ENCODE measurements around the gene PARVB.
"Not testable (repeated sequence)": the region's sequence is repeated elsewhere in the genome, so short reads cannot be mapped to it uniquely, and the experiment has no call there.

Gene PARVB

GRCh38 chr22:44103735-44104480 lies 79.8 kb downstream of the PARVB start:
- TF ChIP-seq, protein P1, sequence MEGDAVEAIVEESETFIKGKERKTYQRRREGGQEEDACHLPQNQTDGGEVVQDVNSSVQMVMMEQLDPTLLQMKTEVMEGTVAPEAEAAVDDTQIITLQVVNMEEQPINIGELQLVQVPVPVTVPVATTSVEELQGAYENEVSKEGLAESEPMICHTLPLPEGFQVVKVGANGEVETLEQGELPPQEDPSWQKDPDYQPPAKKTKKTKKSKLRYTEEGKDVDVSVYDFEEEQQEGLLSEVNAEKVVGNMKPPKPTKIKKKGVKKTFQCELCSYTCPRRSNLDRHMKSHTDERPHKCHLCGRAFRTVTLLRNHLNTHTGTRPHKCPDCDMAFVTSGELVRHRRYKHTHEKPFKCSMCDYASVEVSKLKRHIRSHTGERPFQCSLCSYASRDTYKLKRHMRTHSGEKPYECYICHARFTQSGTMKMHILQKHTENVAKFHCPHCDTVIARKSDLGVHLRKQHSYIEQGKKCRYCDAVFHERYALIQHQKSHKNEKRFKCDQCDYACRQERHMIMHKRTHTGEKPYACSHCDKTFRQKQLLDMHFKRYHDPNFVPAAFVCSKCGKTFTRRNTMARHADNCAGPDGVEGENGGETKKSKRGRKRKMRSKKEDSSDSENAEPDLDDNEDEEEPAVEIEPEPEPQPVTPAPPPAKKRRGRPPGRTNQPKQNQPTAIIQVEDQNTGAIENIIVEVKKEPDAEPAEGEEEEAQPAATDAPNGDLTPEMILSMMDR (IDR thresholded peaks at IDR 0.05; ENCODE audit: low read length, missing control alignments), result no peak
- DNase-seq (ENCODE audit: low read depth), result no peak

GRCh38 chr22:44107340-44107739 lies 83.2 kb downstream of the PARVB start:
- DNase-seq (ENCODE audit: low read depth), result no peak
- no peak overlapping the region for H3K4me3 ChIP-seq (replicated peaks; ENCODE audit: low read depth, low read length)
- TF ChIP-seq, protein P1 (IDR thresholded peaks at IDR 0.05; ENCODE audit: low read length, missing control alignments), result no peak

More at GRCh38 chr22:44103735-44104480, 79.8 kb downstream of the PARVB start:
- no peak overlapping the region for H3K4me3 ChIP-seq (replicated peaks; ENCODE audit: low read depth, low read length)

DNA sequence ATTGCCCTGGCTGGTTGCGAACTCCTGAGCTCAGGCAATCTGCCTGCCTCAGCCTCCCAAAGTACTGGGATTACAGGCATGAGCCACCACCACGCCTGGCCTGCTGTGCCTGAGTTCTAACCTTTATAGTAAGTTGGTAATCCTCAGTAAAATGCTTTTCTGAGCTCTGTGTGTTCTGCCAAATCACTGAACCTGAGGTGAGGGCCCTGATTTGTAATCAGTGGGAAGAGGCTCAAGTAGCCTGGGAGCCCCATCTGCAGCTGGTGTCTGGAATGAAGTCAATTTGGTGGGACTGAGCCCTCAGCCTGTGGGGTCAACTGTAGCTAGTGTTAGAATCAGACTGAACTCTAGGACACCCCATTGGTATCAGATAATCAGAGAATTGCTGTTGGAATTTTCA lies 84.0 kb downstream of the PARVB start:
- H3K4me3 ChIP-seq (replicated peaks; ENCODE audit: low read depth, low read length), result no peak overlapping the region
- TF ChIP-seq, protein P1 (IDR thresholded peaks at IDR 0.05; ENCODE audit: low read length, missing control alignments), result no peak
- DNase-seq (ENCODE audit: low read depth), result no peak

DNA sequence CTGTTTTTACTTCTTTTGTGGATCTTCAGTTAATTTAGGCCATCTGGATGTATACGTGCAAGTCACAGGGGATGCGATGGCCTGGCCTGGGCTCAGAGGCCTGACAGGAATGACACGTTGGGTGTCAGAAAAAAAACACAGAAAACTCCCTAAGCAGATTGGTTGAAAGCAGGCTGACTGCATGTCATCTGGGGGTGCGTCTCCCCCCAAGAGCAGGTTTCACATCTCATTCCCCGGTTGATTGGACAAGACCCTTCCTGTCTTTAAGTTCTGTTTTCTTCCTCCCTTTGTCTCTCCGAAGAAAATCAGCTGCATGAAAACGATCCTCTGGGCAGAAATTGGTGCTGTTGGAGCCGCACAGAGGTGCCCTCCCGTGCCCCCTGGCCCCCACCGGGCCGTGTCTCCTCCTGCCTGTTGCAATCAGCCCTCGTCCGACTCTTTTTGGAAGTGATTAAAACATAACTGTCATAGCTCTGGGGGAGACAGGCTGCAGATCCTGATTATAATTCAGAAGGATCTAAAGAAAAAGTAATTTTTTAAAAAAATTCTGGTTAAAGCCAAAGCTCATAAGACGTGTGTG lies 84.8 kb downstream of the PARVB start:
- DNase-seq (ENCODE audit: low read depth), result no peak
- no peak overlapping the region for H3K4me3 ChIP-seq (replicated peaks; ENCODE audit: low read depth, low read length)
- TF ChIP-seq, protein P1 (IDR thresholded peaks at IDR 0.05; ENCODE audit: low read length, missing control alignments), result no peak

DNA sequence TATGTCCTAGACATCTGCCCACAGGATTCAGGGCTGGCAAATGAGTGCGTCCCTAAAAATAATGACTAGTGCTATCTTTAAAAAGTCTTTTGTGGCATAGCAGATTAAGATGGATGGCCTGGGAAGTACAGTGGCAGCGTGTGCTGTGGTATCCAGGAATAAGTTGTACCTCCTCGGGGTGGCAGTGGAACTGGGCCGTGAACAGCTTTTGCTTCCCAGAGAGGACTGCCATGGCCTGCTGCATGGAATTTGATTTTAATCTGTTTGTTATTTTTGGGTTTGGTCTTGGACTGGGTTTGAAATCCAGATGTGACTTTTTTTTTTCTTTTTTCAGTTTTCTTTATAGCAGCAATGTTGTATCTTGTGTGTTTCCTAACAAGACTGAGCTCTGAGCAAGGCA lies 85.3 kb downstream of the PARVB start:
- no peak overlapping the region for H3K4me3 ChIP-seq (replicated peaks; ENCODE audit: low read depth, low read length)
- TF ChIP-seq, protein P1 (IDR thresholded peaks at IDR 0.05; ENCODE audit: low read length, missing control alignments), result no peak

GRCh38 chr22:44110656-44111055 lies 86.6 kb downstream of the PARVB start:
- not testable (repeated sequence) for H3K4me3 ChIP-seq (replicated peaks; ENCODE audit: low read depth, low read length); DNase-seq (ENCODE audit: low read depth)

More for the DNA sequence above, 85.3 kb downstream of the PARVB start:
- no peak for DNase-seq (ENCODE audit: low read depth)

- no peak for DNase-seq (ENCODE audit: low read depth)
- TF ChIP-seq, protein P1 (IDR thresholded peaks at IDR 0.05; ENCODE audit: low read length, missing control alignments), result no peak
- no peak overlapping the region for H3K4me3 ChIP-seq (replicated peaks; ENCODE audit: low read depth, low read length)
These were observed 87.6 kb downstream of the PARVB start for GRCh38 chr22:44111562-44112155.

All from fibroblast of pulmonary artery (primary cell).